Inflammatory macrophage treated with lipopolysaccharide for 4 hours (primary cell): ENCODE results near the gene EML6.
A peak's percentile ranks its signal among the peaks of the same experiment; 100 is the strongest.
"Not testable (repeated sequence)": the region's sequence is repeated elsewhere in the genome, so short reads cannot be mapped to it uniquely, and the experiment has no call there.

ENCODE experiments used
- DNase-seq: peaks from one replicate; pipeline ENCODE4 v3.0.0-alpha.2; 2020

The EML6 gene

GRCh38 chr2:54806975-54807374, 83.5 kb downstream of the EML6 start:
- no peak for DNase-seq

- no peak for DNase-seq
Measured at GRCh38 chr2:54808661-54809060, 85.2 kb downstream of the EML6 start.

GRCh38 chr2:54809819-54810218, 86.4 kb downstream of the EML6 start:
- peak; percentile 4 for DNase-seq

- no peak for DNase-seq
Measured at GRCh38 chr2:54810246-54810645, 86.8 kb downstream of the EML6 start.

GRCh38 chr2:54813584-54813983, 90.1 kb downstream of the EML6 start:
- no peak for DNase-seq

- no peak for DNase-seq
Measured at GRCh38 chr2:54814389-54815147, 91.1 kb downstream of the EML6 start.

- no peak for DNase-seq
Measured at GRCh38 chr2:54815148-54815539, 91.7 kb downstream of the EML6 start.

GRCh38 chr2:54818226-54818625, 94.8 kb downstream of the EML6 start:
- DNase-seq: no peak

- DNase-seq: no peak
Measured at GRCh38 chr2:54820558-54820957, 97.1 kb downstream of the EML6 start.

- DNase-seq: no peak
Measured at GRCh38 chr2:54824567-54824966, 101.1 kb downstream of the EML6 start.

GRCh38 chr2:54830546-54830945, 107.1 kb downstream of the EML6 start:
- no peak for DNase-seq

- DNase-seq: no peak
Measured at GRCh38 chr2:54831480-54831879, 108.0 kb downstream of the EML6 start.

- DNase-seq: no peak
Measured at GRCh38 chr2:54834721-54835120, 111.3 kb downstream of the EML6 start.

- DNase-seq: no peak
Measured at GRCh38 chr2:54836477-54836876, 113.0 kb downstream of the EML6 start.

GRCh38 chr2:54838585-54839035, 115.1 kb downstream of the EML6 start:
- DNase-seq: peak; percentile 41

- no peak for DNase-seq
Measured at GRCh38 chr2:54839461-54840255, 116.2 kb downstream of the EML6 start.

GRCh38 chr2:54840559-54841468, 117.4 kb downstream of the EML6 start:
- no peak for DNase-seq

GRCh38 chr2:54841500-54841899, 118.0 kb downstream of the EML6 start:
- not testable (repeated sequence) for DNase-seq

- DNase-seq: peak; percentile 5
Measured at GRCh38 chr2:54845094-54845493, 121.6 kb downstream of the EML6 start.

- no peak for DNase-seq
Measured at GRCh38 chr2:54845514-54845913, 122.1 kb downstream of the EML6 start.

- DNase-seq: no peak
Measured at GRCh38 chr2:54850171-54851122, 127.0 kb downstream of the EML6 start.
